Activated T-helper 9 cell treated with anti-CD3 and anti-CD28 coated beads, Interleukin-2, amount 50 U/mL, for 16 hours (primary cell): ENCODE measurements around the gene NTRK1.
A peak's percentile ranks its signal among the peaks of the same experiment; 100 is the strongest.

ENCODE experiments used
- DNase-seq: peaks from one replicate; pipeline ENCODE4 v3.0.0-alpha.2; 2020; ENCODE audit warnings: low read depth

The NTRK1 gene

DNA sequence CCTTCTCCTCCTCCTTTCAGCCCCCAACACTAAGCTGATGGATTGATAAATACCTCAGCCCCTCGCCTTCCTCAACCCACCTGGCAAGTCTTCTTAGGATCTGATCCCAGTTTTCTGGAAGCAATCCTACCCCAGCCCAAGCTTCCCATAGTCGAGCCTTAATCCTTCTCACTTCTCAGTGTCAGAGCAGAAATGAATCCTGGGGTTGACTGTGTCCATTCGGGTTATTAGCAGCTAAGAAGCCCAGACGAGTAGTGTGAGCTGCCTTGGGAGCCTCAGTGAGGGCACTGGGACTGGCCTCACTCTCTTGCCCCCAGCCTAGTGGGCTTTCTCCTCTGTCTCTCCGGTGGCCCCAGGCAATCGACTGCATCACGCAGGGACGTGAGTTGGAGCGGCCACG is 20.4 kb downstream of the NTRK1 start:
- DNase-seq, result no peak

DNA sequence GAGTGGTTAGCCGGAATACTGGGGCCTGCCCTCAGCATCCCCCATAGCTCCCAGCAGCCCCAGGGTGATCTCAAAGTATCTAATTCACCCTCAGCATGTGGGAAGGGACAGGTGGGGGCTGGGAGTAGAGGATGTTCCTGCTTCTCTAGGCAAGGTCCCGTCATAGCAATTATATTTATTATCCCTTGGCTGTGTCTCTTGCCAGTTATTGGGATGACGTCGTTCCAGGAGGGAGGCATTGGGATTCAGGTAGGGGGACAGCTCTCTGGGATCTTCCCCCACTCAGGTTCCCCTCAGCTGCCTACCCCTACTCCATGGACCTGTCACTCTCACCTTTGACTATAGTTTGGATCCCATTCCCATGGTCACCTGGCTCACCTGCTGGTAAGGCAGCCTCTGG is 21.0 kb downstream of the NTRK1 start:
- DNase-seq, result no peak

DNA sequence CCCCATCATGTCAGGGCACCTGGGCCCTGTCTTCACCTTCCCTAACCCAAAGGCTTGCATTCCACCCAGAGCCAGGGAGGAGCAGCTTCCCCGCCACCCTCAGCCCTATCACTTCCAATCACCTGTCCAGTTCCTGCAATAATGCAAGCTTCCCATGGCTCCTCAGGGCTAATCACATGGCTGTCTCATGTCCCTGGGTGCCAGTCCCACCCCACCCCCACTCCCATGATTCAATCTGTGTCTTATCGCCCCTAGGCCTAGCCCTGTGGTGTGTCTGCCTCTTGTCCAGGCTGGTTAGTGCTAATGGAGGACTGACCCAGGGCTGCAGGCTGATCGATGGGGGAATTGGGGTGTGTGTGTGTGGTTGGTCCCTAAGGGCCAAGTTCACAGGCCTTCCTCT is 21.9 kb downstream of the NTRK1 start:
- DNase-seq, result no peak

DNA sequence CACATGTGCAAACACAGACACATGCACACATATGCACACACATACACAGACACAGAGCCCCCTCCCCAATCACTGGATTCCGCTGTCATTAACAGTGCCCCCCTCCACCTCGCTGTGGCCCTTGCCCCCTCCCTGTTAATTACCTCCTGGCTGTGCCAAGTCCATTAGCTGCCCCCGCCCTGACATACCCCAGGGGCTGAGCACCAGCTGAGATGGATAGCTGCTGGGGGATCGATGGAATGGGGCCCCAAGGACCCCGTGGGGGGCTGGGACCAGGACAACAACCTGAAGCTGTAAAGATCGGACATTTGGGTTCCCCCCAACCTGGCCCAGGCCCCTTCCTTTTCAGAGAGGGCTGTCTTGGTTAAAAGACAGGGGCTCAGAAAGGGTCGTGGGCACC is 23.3 kb downstream of the NTRK1 start:
- no peak for DNase-seq

DNA sequence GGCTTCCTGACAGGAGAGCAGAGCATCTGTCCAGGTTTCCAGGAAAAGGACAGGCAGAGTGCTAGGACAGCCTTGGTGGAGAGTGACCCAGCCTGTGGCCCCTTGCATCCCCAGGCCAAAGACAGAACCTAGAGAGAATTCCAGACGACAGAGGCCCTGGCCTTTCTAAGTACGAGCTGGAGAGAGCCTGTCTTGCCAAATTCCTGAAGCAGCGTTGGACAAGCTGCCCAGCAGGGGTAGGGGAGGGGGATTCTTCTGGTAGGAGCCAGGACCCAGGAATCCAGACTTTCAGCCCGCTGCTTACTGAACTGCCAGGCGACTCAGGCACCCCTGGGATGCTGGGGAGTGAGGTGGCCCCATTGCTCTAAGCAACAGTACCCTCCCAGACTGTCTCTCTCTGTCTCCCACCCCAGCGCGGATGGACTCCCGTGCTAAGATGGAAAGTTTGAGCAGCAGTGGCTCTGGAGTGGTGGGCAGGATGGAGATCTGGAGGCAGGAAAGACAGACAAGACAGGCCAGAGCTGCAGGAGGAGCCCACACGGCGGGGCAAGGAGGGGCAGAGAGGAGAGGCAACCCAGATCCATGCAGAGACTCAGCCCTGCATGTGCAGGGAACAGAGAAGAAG is 24.0 kb downstream of the NTRK1 start:
- DNase-seq, result no peak

DNA sequence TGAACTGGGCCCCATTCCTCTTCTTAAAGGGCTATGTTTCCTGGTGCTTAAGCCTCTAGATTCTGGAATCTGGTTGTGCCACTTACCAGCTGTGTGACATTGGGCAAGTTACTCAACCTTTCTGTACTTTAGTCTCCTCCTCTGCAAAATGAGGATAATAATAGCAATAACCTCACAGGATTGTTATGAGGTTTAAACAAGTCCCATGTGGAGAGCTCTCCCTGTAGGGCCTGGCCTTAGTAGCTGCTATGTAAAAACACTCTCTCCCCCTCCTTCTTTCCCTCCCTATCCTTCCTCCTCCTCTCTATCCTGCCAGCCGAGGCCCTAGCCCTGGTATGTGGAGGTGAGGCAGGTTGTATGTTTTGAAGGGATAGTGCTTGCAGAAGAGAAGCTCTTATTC is 24.6 kb downstream of the NTRK1 start:
- no peak for DNase-seq

DNA sequence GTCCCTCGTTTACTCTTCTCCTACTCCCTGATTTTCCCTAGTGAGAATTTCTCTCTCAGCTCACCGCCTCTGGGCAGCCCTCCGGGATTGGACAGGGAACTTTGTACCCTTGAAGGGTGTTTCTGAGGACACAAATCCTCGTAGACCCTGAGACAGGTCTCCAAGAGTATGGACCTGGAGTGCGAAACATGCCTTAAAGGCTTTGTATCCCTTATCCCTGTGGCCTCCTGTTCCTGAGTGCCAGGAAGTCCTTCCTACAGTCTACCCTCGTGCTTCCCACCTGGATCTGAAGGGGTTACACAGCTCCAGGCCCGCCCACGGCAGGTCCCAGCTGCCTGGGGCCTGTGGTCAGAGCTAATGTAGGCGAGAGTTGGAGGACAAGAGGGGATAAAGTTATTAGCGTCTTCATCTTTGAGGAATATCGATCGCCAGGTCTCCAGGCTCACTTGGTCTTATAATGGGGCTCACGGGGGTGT is 25.3 kb downstream of the NTRK1 start:
- no peak for DNase-seq

DNA sequence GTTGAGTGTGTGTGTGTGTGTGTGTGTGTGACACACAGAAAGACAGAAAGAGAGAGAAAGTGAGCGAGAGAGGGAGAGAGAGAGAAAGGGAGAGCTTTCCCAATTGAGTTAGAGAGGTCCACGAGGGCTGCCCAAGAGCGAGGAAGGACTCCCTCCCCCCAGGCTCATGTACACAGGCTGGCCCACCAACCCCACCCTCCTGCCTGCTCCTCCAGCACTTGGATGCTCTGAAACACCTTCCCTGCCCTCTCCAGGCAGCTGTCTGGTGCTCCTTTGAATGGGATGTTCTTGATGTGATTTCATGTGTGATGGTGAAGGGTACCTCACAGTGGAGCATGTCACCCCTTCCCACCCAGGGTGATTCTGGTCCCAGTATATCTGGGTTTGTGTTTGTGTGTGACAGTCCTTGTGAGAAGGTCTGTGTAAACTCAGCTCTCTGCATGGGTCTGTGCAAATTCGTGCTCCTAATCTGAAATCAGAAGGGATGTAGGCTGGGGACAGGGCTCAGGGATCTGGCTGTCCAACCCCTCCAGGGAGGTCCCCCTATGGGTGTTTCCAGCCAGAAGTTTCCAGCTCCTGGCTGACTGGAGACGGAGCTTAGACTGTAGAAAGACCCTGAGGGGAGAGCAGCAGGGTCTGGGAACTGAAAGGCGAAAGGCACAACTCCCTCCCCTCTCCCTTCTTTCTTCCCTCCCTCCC is 26.1 kb downstream of the NTRK1 start:
- no peak for DNase-seq

DNA sequence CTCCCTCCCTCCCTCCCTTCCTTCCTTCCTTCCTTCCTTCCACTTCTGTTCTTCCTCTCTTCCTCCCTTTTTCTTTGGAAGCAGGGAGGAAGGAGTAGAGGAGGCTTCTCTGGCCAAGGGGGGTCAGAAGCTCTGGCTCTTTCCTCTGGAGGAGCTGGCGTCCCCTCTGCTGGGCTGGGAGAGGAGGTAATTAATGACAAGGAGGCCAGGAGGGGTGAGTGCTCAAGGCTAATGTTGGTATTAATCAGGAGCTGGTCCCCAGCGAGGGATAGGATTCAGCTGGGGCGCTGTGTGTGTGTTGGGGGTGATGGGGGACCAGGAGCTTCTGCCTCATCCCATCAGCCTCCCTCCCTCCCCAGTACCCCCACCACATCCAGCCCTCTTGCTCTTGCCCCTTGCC is 26.7 kb downstream of the NTRK1 start:
- no peak for DNase-seq

DNA sequence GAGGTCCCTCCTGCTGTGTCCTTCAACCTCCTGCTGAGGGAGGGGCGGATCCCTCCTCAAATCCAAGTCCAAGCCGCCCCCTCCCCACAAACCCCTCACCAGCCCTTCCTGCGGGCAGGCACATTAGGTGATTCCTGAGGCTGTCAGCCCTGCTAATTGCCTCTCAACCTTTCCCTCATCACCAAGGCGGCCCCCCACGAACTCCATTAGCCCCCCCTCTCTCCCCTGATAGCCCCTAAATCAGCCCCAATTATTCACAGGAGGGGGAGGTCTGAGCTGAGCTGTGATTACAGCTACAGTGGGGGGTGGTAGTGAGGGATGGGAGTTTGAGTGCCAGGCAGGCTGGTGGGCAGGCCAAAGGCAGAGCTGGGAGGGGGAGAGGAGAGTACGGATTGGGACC is 27.1 kb downstream of the NTRK1 start:
- no peak for DNase-seq

DNA sequence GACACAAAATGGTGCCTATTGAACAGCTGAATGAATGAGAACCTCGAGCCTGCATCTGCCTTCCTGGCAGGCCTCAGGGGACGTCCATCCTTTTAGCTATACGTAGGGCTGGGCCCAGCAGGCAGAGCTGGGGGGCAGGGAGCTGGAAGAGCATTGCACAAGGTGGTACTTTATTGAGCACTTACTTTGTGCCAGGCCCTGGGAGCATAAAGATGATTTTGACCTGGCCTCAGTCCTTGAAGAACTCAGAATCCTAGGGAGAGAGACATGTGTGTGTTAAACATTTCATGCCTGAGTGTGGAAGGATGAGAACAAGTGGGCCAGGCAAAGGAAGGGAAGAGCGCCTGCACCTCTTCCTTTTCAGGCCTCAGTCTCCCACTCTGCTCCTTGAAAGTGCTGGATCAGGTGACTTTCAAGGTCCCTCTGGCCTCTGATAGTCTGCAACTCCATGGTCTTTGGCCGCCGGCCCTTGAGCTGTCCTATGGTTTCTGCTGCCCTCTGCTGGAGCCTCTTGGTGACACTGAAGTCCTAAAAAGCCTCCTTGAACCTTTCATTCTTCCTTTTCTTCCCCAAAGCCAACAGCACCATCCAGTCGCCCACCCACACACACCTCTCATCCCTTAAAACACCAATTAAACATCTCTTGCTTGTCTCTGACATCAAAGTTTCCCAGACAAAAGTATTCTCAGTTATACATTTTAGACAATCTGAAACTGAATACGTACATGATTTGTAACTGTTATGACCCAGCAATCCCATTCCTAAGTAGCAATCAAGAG is 29.3 kb downstream of the NTRK1 start:
- DNase-seq, result peak; percentile 34

DNA sequence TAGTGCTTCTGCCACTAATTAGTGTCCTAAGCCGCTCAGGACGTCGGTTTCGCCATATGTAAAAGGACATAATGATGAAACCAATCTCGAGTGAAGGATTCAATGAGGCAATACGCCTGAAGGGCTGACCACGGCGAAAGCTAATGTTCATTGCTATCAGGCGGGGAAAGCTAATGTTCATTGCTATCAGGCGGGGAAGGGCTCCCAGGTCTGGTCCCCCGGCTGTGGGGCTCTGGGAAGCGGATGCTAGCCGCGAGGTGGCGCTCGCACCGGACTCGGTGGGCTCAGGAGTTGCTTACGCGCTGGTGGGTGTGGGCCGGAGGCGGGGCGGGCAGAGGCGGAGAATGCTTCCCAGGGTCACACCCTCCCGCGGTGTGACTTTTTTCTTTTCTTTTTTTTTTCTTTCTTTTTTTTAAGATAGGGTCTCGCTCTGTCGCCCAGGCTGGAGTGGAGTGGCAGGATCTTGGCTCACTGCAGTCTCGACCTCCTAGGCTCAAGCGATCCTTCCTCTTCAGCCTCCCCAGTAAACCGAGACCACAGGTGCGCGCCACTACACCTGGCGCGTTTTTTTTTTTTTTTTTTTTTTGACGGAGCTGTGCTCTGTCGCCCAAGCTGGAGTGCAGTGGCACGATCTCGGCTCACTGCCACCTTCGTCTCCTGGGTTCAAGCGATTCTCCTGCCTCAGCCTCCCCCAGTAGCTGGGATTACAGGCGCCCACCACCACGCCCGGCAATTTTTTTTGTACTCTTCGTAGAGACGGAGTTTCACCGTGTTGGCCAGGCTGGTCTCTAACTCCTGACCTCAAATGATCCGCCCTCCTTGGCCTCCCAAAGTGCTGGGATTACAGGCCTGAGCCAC is 31.8 kb downstream of the NTRK1 start:
- DNase-seq, result peak; percentile 75

DNA sequence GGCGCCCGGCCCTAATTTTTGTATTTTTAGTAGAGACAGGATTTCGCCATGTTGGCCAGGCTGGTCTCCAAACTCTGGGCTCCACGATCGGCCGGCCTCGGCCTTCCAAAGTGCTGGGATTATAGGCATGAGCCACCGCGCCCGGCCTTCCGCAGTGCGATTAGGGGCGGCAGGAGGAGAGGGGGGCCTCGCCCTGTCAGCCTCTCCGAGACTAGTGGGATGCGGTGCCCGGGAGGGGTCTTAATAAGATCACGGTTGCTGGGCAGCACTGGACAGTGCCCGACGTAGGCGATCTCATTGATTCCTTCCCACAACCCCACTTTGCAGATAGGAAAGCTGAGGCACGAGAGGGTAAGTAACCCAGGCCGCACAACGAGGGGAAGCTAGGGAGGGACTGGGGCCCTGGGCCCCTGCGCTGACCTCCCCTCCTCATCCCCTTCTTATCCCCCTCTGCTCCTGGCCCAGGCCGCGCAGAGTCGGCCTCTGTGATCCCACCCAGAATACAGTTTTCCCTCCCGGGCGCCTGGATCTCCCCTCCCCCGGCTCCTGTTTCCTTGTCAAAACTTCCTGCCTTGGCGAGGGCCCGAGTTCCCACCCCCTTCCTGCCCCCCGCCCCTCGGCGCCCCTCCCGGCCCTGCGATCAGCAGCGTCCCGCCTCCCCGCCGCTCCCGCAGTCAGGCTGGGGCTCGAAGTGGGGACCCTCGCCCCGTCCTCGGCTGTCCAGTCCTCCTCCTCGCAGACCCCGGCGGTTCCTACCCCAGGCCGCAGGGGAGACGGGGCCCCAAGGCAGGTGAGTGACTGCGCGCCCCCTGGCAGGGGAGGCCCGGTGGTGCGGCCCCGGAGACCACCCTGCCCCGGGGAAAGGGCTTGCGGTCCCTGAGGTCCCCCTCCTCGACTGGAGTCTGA is 32.6 kb downstream of the NTRK1 start, which contains the start of gene PEAR1:
PEAR1 (plus strand) TSS at position 671 of the 906 bp plus-strand sequence. CDS start 10,209 bp downstream, outside the sequence.
- DNase-seq, result no peak

DNA sequence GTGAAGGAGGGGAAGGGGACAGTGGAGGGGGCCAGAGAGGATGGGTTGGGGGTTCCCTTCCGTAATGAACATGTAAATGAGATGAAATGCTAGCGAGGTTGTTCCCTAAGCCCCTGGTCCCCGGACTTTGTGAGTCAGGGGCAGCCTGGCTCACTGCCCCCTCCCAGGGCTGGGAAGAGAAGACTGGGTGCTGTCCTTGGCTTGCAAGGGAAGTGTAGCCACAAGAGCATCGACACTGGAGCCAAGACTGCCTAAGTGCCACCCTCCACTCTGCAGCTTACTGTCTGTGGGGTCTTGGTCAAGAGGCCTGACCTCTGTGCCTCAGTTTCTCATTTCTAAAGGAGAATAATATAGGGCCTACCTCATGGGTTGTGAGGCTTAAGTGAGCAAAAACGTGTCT is 33.3 kb downstream of the NTRK1 start:
- no peak for DNase-seq

DNA sequence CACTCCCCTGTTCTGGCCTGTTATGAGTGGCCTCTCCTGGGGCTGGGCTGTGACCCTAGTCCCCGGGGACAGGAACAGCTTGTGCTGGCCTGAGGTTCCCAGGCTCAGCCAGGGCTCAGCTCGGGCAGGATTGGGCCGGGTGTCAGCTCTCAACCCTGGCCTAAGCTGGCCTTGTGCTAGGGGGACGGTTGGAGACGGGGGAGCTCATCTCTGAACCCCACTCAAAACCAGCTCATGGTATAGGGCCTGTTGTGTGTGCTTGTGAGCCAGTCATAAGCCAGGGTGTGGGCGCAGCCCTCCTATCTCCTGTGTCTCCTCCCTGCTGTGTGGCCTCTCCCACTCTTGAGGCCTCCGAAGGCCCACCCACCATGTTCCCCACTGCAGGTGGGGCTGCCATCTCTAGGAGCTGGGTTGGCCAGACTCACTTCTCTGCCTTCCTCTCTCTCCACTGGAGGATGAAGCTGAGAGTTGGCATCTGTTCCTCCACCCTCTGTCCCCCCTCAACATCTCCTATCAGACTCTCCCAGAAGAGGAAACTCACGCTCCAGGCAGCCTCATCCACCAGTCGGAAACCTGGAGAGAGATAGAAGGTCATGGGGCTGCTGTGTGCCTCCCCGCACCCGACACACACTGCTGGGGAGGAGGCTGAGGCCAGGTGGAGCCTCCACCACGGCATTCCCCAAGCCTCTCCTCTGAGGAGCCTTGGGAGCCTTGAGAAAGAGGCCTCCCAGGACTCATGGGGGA is 34.2 kb downstream of the NTRK1 start:
- no peak for DNase-seq

DNA sequence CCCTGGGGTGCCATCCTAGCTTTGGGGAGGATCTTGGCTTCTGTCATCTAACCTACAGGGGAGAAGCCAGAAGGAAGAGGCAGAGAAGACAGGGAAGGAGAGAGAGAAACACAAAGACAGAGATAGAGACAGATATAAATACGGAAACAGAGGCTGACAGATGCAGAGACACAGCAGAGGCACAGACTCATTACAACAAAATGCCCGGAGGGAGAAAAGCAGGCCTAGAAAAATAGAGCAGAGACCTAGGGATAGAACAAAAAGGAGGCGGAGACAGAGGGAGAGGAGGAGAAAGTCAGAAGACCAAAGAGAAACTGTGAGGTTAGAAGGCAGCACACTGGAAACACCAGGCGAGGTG is 34.8 kb downstream of the NTRK1 start:
- DNase-seq, result no peak

DNA sequence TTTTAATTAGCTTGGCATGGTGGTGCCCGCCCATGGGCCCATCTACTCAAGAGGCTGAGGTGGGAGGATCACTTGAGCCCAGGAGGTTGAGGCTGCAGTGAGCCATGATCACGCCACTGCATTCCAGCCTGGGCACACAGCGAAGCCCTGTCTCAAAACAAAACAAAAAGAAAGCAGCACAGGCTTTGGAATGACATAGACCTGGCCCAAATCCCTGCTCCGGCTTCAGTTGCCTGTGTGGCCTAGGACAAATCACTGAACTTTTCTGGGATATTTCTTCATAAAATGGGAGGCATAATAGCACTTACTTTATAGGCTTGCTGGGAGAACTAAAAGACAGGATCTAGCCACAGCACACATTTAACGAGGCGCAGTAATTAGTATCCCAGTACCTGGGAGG is 35.3 kb downstream of the NTRK1 start:
- DNase-seq, result no peak

DNA sequence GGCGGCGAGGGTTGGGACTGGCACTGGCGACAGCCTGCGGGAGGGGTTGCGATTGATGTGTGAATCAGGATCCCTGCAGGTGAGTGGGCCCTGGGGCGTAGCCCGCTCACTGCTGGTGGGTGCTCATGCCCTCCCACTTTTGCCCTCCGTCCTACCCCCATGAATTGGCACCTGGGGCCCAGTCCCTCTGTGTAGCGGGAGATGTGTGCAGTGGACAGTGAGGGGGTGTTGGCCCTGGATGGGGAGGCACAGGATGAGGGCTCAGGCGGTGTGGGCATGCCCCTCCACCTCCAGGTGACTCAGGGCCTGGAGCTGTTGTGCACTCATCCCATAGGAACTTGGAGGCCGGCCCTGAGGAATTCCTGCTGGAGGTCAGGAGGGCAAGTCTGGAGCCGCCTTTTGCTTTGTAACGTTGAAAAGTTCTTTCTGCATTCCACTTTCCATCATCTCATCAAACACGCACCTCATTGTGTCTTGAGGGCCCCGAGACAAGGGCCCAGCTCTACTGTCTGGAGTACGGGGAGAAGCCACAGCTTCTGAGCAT is 35.9 kb downstream of the NTRK1 start:
- no peak for DNase-seq

DNA sequence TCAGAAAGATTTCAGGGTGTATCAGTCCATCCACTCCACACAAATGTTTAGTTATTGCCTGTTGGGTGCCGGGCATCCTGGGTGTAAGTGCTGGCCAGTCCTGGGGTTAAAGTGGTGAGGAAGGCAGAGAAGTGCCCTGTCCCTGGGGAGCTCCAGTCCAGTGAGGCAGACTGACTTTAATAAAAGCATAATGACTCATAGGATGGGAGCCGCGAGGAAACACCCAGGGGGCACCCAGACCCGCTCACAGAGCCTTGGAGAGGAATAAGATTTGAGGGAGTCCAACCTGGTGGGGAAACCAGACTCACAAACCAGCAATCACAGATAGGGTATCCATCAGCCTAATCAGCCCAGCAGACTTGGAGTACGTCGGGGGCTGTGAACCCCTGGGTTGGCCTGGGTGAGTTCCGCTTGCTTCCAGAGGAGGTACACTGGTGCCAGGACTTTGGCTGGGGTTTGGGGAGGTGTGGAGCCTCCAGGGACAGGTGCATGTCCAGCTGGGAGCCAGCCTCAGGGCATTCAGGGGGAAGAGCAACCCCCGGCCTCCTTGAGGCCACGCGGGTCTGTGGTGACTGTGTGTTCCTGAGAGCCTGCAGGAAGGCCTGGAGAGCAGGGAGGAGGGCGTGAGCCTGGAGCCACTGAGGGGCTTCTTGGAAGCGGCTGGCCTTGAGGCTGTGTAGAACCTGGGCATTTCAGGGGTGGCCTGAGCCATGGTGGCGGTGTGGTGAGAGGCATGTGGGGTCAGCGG is 36.6 kb downstream of the NTRK1 start:
- no peak for DNase-seq
